Measurements from ENCODE around the gene LTBP1. TPM values are rescaled to one million over a fixed set of nuclear protein-coding genes. Genes with fewer than 3 reads are reported as not detected.

LTBP1 gene
- total and polyA plus RNA-seq, 2 of the 13 experiments (the other 11 are each of a cell fraction or from before 2014, with no cell fraction given): 0.12 to 0.22 TPM

DNA sequence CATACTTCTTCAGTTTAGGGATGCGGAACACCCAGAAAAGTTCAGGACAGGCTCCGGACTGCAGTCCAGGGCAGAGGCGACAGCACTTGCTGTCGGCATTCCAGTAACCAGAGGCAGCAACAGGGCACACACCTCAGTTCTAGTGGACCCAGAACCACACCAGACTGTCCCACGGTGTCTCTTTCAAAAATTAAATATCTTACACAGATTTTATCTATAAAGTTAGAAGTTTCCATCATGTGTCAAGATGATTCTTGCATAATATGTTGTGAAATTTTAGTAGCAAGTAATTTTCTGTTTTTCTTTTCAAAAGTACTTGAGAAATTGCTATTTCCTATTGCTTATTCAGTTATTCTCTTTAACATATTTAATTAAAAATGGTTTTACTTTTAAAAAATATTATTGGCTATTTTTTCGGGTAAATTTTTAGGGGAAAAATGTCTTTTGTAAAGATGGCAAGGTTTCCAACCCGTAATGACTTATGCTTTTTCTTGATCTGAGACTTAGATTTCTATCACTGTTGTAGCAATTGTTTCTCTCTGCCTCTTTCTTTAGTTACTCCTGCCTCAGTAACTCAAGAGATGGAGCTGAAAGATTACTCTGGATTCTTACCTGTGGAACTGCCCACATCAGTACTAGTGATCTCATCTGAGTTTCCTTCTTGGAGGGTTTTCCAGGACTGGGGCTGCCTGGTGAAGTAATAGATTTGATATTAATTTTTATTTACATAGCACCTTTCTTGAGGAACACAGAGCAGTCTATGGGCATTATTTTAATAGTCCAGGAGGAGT is 182.7 kb downstream of the LTBP1 start (continued):
- TF ChIP-seq, protein P1, sequence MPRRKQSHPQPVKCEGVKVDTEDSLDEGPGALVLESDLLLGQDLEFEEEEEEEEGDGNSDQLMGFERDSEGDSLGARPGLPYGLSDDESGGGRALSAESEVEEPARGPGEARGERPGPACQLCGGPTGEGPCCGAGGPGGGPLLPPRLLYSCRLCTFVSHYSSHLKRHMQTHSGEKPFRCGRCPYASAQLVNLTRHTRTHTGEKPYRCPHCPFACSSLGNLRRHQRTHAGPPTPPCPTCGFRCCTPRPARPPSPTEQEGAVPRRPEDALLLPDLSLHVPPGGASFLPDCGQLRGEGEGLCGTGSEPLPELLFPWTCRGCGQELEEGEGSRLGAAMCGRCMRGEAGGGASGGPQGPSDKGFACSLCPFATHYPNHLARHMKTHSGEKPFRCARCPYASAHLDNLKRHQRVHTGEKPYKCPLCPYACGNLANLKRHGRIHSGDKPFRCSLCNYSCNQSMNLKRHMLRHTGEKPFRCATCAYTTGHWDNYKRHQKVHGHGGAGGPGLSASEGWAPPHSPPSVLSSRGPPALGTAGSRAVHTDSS (CRISPR knock-in tag; conservative IDR thresholded peaks at IDR 0.05): no peak
- TF ChIP-seq ZNF446 (CRISPR knock-in tag; IDR thresholded peaks at IDR 0.05): no peak
- no peak for TF ChIP-seq MED8 (CRISPR knock-in tag; IDR thresholded peaks at IDR 0.05; ENCODE audit: insufficient replicate concordance)
- no peak for TF ChIP-seq ZNF468 (CRISPR knock-in tag; IDR thresholded peaks at IDR 0.05)
- no peak for TF ChIP-seq ZNF75D (CRISPR knock-in tag; IDR thresholded peaks at IDR 0.05; ENCODE audit: borderline replicate concordance)
- no peak for TF ChIP-seq KDM3A (CRISPR knock-in tag; IDR thresholded peaks at IDR 0.05; ENCODE audit: low read depth)

DNA sequence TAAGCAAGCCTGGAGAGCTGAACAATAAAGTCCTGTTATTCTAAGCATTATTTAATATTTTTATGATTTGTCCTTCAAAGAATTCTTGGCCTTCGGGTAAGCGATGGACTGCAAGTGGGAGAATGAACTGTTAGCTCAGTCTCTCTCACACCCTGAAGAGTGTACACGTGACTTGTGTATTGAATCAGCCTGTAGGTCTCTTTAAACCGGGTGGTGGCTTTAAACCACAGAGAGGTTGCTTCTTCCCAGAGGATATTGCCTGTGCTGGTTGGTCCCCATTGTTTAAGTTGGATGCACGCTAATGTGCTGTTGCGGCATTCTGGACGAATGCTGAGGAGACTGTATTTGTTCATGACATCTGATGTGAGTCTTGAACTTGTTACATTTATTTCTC is 183.3 kb downstream of the LTBP1 start:
- ChIA-PET POLR2A (no interaction called here), CTCF (ENCODE audit: low intra/inter-chr PET ratio, low total read pairs) (no interaction called here)
- Histone ChIP-seq H3K9me3 (ENCODE audit: low read length) (no peaks in the 10 kb centered on the region), H3K9ac (ENCODE audit: insufficient read depth, low read depth, low read length) (no peak overlapping the region), H3K27ac (ENCODE audit: extremely low read length, insufficient read depth, low read length) (no peak overlapping the region), H3K4me1 (ENCODE audit: insufficient read depth, low read length) (peaks cover 14% of the 10 kb centered on the region), H2AFZ (ENCODE audit: low read length) (no peak overlapping the region), H4K20me1 (ENCODE audit: insufficient read depth, low read length) (no peaks in the 10 kb centered on the region), H3K27me3 (ENCODE audit: control insufficient read depth in 1 of 2, insufficient read depth in 2 of 2, low read length in 2 of 2) (peaks cover 0 to 20% of the 10 kb centered on the region in 2 experiments; a peak in 3 of 5 replicates), H3K4me2 (ENCODE audit: low read depth, low read length) (no peak overlapping the region), H3K79me2 (ENCODE audit: insufficient read depth, low read length) (no peaks in the 10 kb centered on the region), H3K36me3 (replicated peaks in 1 of 2; ENCODE audit: control insufficient read depth in 1 of 2, insufficient read depth in 2 of 2, low read length in 2 of 2) (no peaks in the 10 kb centered on the region), H3K4me3 (replicated peaks in 1 of 3; ENCODE audit: insufficient read depth in 1 of 3, low read depth in 2 of 3, low read length in 3 of 3) (no peak overlapping the region)
- BruUV-seq (replicated peaks): no TSS peak
- WGBS (ENCODE audit: low lambda C conversion rate): 53% methylated on average over 7 of the region's 7 CpGs
- intact Hi-C loops (cut with micrococcal nuclease; ENCODE audit: unreplicated experiment): loop anchor here (10.0 kb wide), 1 partner anchor 245 kb away; no protein-coding TSS in a partner anchor
- in situ Hi-C loops (cut with HindIII; ENCODE audit: extremely low pct_ligation_motif_present, low pct_unique_long_range_greater_than_20kb): no loop called here
- ATAC-seq: no peak
- no peak for FAIRE-seq
- DNase-seq (ENCODE audit: low spot score): no peak
- TF ChIP-seq YEATS4 (CRISPR knock-in tag; IDR thresholded peaks at IDR 0.05; ENCODE audit: borderline replicate concordance) (no peak), SP4 (CRISPR knock-in tag; IDR thresholded peaks at IDR 0.05) (no peak), ARID2 (CRISPR knock-in tag; IDR thresholded peaks at IDR 0.05; ENCODE audit: borderline replicate concordance) (no peak), CBX5 (CRISPR knock-in tag; IDR thresholded peaks at IDR 0.05; ENCODE audit: borderline replicate concordance) (no peak), ZNF704 (CRISPR knock-in tag; IDR thresholded peaks at IDR 0.05; ENCODE audit: borderline replicate concordance) (no peak), MZF1 (CRISPR knock-in tag; IDR thresholded peaks at IDR 0.05; ENCODE audit: borderline replicate concordance) (no peak), XRCC5 (optimal IDR thresholded peaks at IDR 0.05; ENCODE audit: low read length) (no peak), CBX1 (IDR thresholded peaks at IDR 0.05; ENCODE audit: low read depth) (no peak), RAD51 (IDR thresholded peaks at IDR 0.05; ENCODE audit: borderline replicate concordance) (no peak), PAX8 (CRISPR knock-in tag; IDR thresholded peaks at IDR 0.05; ENCODE audit: borderline replicate concordance) (no peak), SKI (IDR thresholded peaks at IDR 0.05; ENCODE audit: partially characterized antibody) (no peak), ATF2 (CRISPR knock-in tag; IDR thresholded peaks at IDR 0.05) (no peak), U2AF2 (IDR thresholded peaks at IDR 0.05; ENCODE audit: low read depth, low read length) (no peak), ZNF558 (CRISPR knock-in tag; IDR thresholded peaks at IDR 0.05; ENCODE audit: borderline replicate concordance) (no peak), HOXA5 (CRISPR knock-in tag; IDR thresholded peaks at IDR 0.05) (no peak)

Measured in HepG2 (cell line).